Effector memory CD4-positive, alpha-beta T cell (primary cell): ENCODE measurements around the gene SLC22A16.

Source experiments
- DNase-seq, 3 donors: peaks; one replicate each; pipeline ENCODE4 v3.0.0-alpha.2; 2020
- H3K27ac ChIP-seq: 2 replicates; pipeline ENCODE4 v1.7.0; 2013; ENCODE audit warnings: mild to moderate bottlenecking, low read length, moderate library complexity; ENCODE audit not compliant: insufficient read depth, poor library complexity, severe bottlenecking
- H3K27me3 ChIP-seq: replicated peaks from 2 replicates; pipeline ENCODE4 v1.7.0; 2013; ENCODE audit warnings: mild to moderate bottlenecking, low read length; ENCODE audit not compliant: insufficient read depth, control insufficient read depth, poor library complexity, severe bottlenecking
- H3K36me3 ChIP-seq: 2 replicates; pipeline ENCODE4 v1.7.0; 2013; ENCODE audit warnings: mild to moderate bottlenecking, low read length, moderate library complexity; ENCODE audit not compliant: control insufficient read depth, insufficient read depth
- H3K4me1 ChIP-seq: 2 replicates; pipeline ENCODE4 v1.7.0; 2013; ENCODE audit warnings: low read length, mild to moderate bottlenecking; ENCODE audit not compliant: control insufficient read depth, insufficient read depth, poor library complexity, severe bottlenecking
- H3K4me3 ChIP-seq: 2 replicates; pipeline ENCODE4 v1.7.0; 2013; ENCODE audit warnings: low read length, low read depth, mild to moderate bottlenecking; ENCODE audit not compliant: insufficient read depth, poor library complexity, severe bottlenecking
- H3K9me3 ChIP-seq: 2 replicates; pipeline ENCODE4 v1.7.0; 2013; ENCODE audit warnings: mild to moderate bottlenecking, low read length, moderate library complexity; ENCODE audit not compliant: control insufficient read depth

Gene SLC22A16

GRCh38 chr6:110392727-110393126 is 83.7 kb downstream of the SLC22A16 start:
- Histone ChIP-seq H3K9me3 (no peaks in the 10 kb centered on the region), H3K4me1 (no peaks in the 10 kb centered on the region), H3K27me3 (no peaks in the 10 kb centered on the region), H3K4me3 (no peak overlapping the region), H3K36me3 (no peaks in the 10 kb centered on the region), H3K27ac (no peak overlapping the region)
- no peak for DNase-seq

GRCh38 chr6:110390404-110390803 is 86.0 kb downstream of the SLC22A16 start:
- no peak for DNase-seq
- H3K4me3 ChIP-seq = no peak overlapping the region
- H3K4me1 ChIP-seq = no peaks in the 10 kb centered on the region
- no peak overlapping the region for H3K27ac ChIP-seq
- no peaks in the 10 kb centered on the region for H3K9me3 ChIP-seq
- H3K27me3 ChIP-seq = no peaks in the 10 kb centered on the region
- H3K36me3 ChIP-seq = no peaks in the 10 kb centered on the region

GRCh38 chr6:110389689-110390382 is 86.6 kb downstream of the SLC22A16 start:
- Histone ChIP-seq H3K27ac (no peak overlapping the region), H3K27me3 (no peaks in the 10 kb centered on the region), H3K9me3 (no peaks in the 10 kb centered on the region), H3K36me3 (no peaks in the 10 kb centered on the region), H3K4me1 (no peaks in the 10 kb centered on the region), H3K4me3 (no peak overlapping the region)
- DNase-seq = no peak

GRCh38 chr6:110387986-110388385 is 88.4 kb downstream of the SLC22A16 start:
- H3K27ac ChIP-seq = no peak overlapping the region
- DNase-seq = no peak
- no peaks in the 10 kb centered on the region for H3K27me3 ChIP-seq
- no peak overlapping the region for H3K4me3 ChIP-seq
- H3K9me3 ChIP-seq = no peaks in the 10 kb centered on the region
- no peaks in the 10 kb centered on the region for H3K4me1 ChIP-seq
- no peaks in the 10 kb centered on the region for H3K36me3 ChIP-seq

- Histone ChIP-seq H3K27me3 (no peaks in the 10 kb centered on the region), H3K4me3 (no peak overlapping the region), H3K27ac (no peak overlapping the region), H3K9me3 (no peaks in the 10 kb centered on the region), H3K36me3 (no peaks in the 10 kb centered on the region), H3K4me1 (no peaks in the 10 kb centered on the region)
- DNase-seq = no peak
Measured at GRCh38 chr6:110385458-110385863, 91.0 kb downstream of the SLC22A16 start.

- no peak overlapping the region for H3K27ac ChIP-seq
- H3K36me3 ChIP-seq = no peaks in the 10 kb centered on the region
- no peaks in the 10 kb centered on the region for H3K27me3 ChIP-seq
- no peaks in the 10 kb centered on the region for H3K4me1 ChIP-seq
- DNase-seq = no peak
- H3K9me3 ChIP-seq = no peaks in the 10 kb centered on the region
- H3K4me3 ChIP-seq = no peak overlapping the region
Measured at GRCh38 chr6:110378552-110378951, 97.9 kb downstream of the SLC22A16 start.
